Measurements from ENCODE around the gene KRT14. TPM values are rescaled to one million over a fixed set of nuclear protein-coding genes. Genes with fewer than 3 reads are reported as not detected.
"Not testable (repeated sequence)": the region's sequence is repeated elsewhere in the genome, so short reads cannot be mapped to it uniquely, and the experiment has no call there.

KRT14 gene
- polyA plus RNA-seq, 1 experiment, result not detected

DNA sequence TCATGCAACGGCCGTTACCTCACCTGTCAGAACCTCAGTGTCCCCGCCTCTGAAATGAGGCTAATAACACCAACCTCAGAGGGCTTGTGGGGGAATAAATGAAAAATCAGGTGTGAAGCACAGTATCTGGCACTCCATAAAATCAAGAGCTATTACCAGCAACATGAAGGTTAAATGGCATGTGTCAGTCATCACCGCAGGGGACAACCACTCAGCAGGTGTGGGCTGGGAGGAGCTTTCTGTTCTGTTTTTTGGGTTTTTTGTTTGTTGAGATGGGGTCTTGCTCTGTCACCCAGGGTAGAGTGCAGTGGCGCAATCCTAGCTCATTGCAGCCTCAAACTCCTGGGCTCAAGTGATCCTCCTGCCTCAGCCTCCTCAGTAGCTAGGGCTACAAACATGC lies 41.8 kb downstream of the KRT14 start:
- Histone ChIP-seq H3K9me3 (ENCODE audit: control insufficient read depth, insufficient read depth, low read length) (peaks cover 9% of the 10 kb centered on the region), H3K4me3 (ENCODE audit: low read depth, low read length) (no peak overlapping the region), H3K27ac (ENCODE audit: low read depth, low read length) (no peak overlapping the region), H3K27me3 (ENCODE audit: control insufficient read depth, insufficient read depth, low read length) (no peaks in the 10 kb centered on the region)
- DNase-seq (ENCODE audit: low read depth, low spot score), result no peak
- ChIA-PET POLR2A (no interaction called here), CTCF (interaction anchor here (0.6 to 1.7 kb wide), 6 partner anchors 14 to 734 kb away, joined by 3 to 10 read pairs (median 4); no protein-coding TSS in a partner anchor)
- TF ChIP-seq, protein P1, sequence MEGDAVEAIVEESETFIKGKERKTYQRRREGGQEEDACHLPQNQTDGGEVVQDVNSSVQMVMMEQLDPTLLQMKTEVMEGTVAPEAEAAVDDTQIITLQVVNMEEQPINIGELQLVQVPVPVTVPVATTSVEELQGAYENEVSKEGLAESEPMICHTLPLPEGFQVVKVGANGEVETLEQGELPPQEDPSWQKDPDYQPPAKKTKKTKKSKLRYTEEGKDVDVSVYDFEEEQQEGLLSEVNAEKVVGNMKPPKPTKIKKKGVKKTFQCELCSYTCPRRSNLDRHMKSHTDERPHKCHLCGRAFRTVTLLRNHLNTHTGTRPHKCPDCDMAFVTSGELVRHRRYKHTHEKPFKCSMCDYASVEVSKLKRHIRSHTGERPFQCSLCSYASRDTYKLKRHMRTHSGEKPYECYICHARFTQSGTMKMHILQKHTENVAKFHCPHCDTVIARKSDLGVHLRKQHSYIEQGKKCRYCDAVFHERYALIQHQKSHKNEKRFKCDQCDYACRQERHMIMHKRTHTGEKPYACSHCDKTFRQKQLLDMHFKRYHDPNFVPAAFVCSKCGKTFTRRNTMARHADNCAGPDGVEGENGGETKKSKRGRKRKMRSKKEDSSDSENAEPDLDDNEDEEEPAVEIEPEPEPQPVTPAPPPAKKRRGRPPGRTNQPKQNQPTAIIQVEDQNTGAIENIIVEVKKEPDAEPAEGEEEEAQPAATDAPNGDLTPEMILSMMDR (IDR thresholded peaks at IDR 0.05; ENCODE audit: low read depth, low read length), result no peak

DNA sequence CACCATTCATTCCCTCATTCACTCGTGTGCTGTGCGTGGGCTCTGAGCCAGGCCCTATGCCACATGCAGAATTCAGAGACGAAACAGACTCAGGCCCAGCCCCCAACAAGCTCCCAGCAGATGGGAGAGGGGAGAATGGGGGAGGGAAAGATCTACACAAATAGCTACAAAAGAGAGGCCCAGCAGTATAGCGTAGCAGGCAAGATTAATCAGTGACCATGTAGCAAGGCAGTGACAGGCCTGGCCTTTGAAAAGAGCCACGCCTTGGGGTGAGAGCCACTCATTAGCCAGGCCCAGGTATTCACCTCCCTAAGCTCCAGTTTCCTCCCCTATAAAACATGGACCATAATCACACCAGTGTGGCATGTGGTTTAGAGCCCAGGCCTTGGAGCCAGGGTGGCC lies 42.2 kb downstream of the KRT14 start:
- no peak overlapping the region for H3K4me3 ChIP-seq (ENCODE audit: low read depth, low read length)
- no peaks in the 10 kb centered on the region for H3K27me3 ChIP-seq (ENCODE audit: control insufficient read depth, insufficient read depth, low read length)
- peak overlapping the region; percentile 21 for H3K27ac ChIP-seq (ENCODE audit: low read depth, low read length)
- ChIA-PET CTCF (interaction anchor here (0.6 to 1.7 kb wide), 3 partner anchors 14 to 733 kb away, joined by 3 to 10 read pairs (median 4); no protein-coding TSS in a partner anchor), POLR2A (no interaction called here)
- no peak for DNase-seq (ENCODE audit: low read depth, low spot score)
- H3K9me3 ChIP-seq (ENCODE audit: control insufficient read depth, insufficient read depth, low read length), result peaks cover 9% of the 10 kb centered on the region
- TF ChIP-seq, protein P1 (IDR thresholded peaks at IDR 0.05; ENCODE audit: low read depth, low read length), result no peak

DNA sequence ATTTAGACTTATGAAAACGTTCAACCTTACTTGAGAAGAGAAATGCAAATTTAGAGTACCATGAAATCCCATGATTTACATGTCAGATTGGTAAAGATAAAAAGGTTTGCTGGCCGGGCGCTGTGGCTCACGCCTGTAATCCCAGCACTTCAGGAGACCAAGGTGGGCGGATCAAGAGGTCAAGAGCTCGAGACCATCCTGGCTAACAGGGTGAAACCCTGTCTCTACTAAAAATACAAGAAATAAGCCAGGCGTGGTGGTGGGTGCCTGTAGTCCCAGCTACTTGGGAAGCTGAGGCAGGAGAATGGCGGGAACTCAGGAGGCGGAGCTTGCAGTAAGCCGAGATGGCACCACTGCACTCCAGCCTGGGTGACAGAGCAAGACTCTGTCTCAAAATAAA lies 43.9 kb downstream of the KRT14 start:
- POLR2A ChIA-PET, result not testable (repeated sequence)

DNA sequence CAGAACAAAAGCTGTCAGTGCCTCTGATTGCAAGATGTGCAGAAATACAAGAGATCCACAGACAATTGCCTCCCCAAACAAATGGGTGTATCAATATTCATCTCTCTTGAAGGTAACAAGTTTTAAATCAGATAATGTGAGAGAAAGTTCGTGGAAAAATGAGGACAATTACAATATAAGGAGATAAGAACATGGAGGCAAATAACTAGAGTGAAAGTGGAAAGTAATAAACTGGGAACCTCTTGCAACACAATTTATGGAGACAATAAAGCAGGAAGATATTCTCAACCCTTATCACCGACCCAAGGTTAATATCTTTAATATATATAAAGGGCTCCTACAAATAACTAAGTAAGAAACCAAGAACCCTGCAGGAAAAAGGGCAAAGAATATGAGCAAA lies 44.3 kb downstream of the KRT14 start:
- no peak for DNase-seq (ENCODE audit: low read depth, low spot score)
- POLR2A ChIA-PET, result interaction anchor here (0.6 kb wide), 1 partner anchor 408 kb away, joined by 4 read pairs; no protein-coding TSS in a partner anchor
- CTCF ChIA-PET, result interaction anchor here (0.9 to 6.6 kb wide), 3 partner anchors 7 to 633 kb away, joined by 4 to 60 read pairs (median 9); no protein-coding TSS in a partner anchor

More for the DNA sequence above, 43.9 kb downstream of the KRT14 start:
- DNase-seq (ENCODE audit: low read depth, low spot score); H3K27ac ChIP-seq (ENCODE audit: low read depth, low read length); H3K27me3 ChIP-seq (ENCODE audit: control insufficient read depth, insufficient read depth, low read length); H3K4me3 ChIP-seq (ENCODE audit: low read depth, low read length); H3K9me3 ChIP-seq (ENCODE audit: control insufficient read depth, insufficient read depth, low read length): not testable (repeated sequence)
- CTCF ChIA-PET, result interaction anchor here (2.3 kb wide), 1 partner anchor 106 kb away, joined by 9 read pairs; no protein-coding TSS in a partner anchor

GRCh38 chr17:41540921-41541625 lies 45.6 kb downstream of the KRT14 start:
- DNase-seq (ENCODE audit: low read depth, low spot score), result no peak
- POLR2A ChIA-PET, result interaction anchor here (0.5 kb wide), 1 partner anchor 107 kb away, joined by 3 read pairs; no protein-coding TSS in a partner anchor
- Histone ChIP-seq H3K27me3 (ENCODE audit: control insufficient read depth, insufficient read depth, low read length) (no peaks in the 10 kb centered on the region), H3K9me3 (ENCODE audit: control insufficient read depth, insufficient read depth, low read length) (no peaks in the 10 kb centered on the region), H3K27ac (ENCODE audit: low read depth, low read length) (no peak overlapping the region), H3K4me3 (ENCODE audit: low read depth, low read length) (no peak overlapping the region)
- CTCF ChIA-PET, result interaction anchor here (0.9 to 6.6 kb wide), 3 partner anchors 8 to 212 kb away, joined by 3 to 60 read pairs (median 18); no protein-coding TSS in a partner anchor
- TF ChIP-seq, protein P1 (IDR thresholded peaks at IDR 0.05; ENCODE audit: low read depth, low read length), result no peak

More for the DNA sequence above, 44.3 kb downstream of the KRT14 start:
- TF ChIP-seq, protein P1 (IDR thresholded peaks at IDR 0.05; ENCODE audit: low read depth, low read length), result no peak
- Histone ChIP-seq H3K4me3 (ENCODE audit: low read depth, low read length) (no peak overlapping the region), H3K27ac (ENCODE audit: low read depth, low read length) (no peak overlapping the region), H3K27me3 (ENCODE audit: control insufficient read depth, insufficient read depth, low read length) (no peaks in the 10 kb centered on the region), H3K9me3 (ENCODE audit: control insufficient read depth, insufficient read depth, low read length) (peaks cover 8% of the 10 kb centered on the region)

Data from AG04450 (cell line).